Measurements from ENCODE around the gene ATP8A1. TPM values are rescaled to one million over a fixed set of nuclear protein-coding genes. Genes with fewer than 3 reads are reported as not detected.

ATP8A1 gene
- total RNA-seq, 1 experiment from 2014 or later: 0.80 TPM

- TF ChIP-seq TCF7L2 (IDR thresholded peaks at IDR 0.05; ENCODE audit: low read depth, low read length): no peak
- TF ChIP-seq SIN3A (IDR thresholded peaks at IDR 0.05; ENCODE audit: borderline replicate concordance, insufficient read depth, low read depth, low read length): no peak
- no peak for TF ChIP-seq POLR2AphosphoS5 (IDR thresholded peaks at IDR 0.05; ENCODE audit: low read depth, low read length)
- TF ChIP-seq CTCF (IDR thresholded peaks at IDR 0.05): no peak
- TF ChIP-seq REST (IDR thresholded peaks at IDR 0.05; ENCODE audit: insufficient read depth in 1 of 2, low read depth in 2 of 2, low read length in 1 of 2): no peak
- intact Hi-C loops (cut with micrococcal nuclease; ENCODE audit: unreplicated experiment): no loop called here
- H3K36me3 ChIP-seq (ENCODE audit: control insufficient read depth, insufficient read depth, low read length): no peaks in the 10 kb centered on the region
These were observed 78.7 kb downstream of the ATP8A1 start for GRCh38 chr4:42578187-42578586.

GRCh38 chr4:42574870-42575430 lies 82.0 kb downstream of the ATP8A1 start:
- no peaks in the 10 kb centered on the region for H3K36me3 ChIP-seq (ENCODE audit: control insufficient read depth, insufficient read depth, low read length)
- intact Hi-C loops (cut with micrococcal nuclease; ENCODE audit: unreplicated experiment): no loop called here
- CTCF ChIA-PET: interaction anchor here (0.5 kb wide), 1 partner anchor 409 kb away, joined by 3 read pairs; no protein-coding TSS in a partner anchor

More at GRCh38 chr4:42578187-42578586, 78.7 kb downstream of the ATP8A1 start:
- Histone ChIP-seq H3K9me3 (ENCODE audit: control insufficient read depth, insufficient read depth, low read depth, low read length) (no peaks in the 10 kb centered on the region), H3K4me1 (ENCODE audit: control insufficient read depth, insufficient read depth, low read length) (no peaks in the 10 kb centered on the region), H3K27me3 (ENCODE audit: control insufficient read depth, insufficient read depth, low read length) (no peaks in the 10 kb centered on the region), H3K4me3 (ENCODE audit: low read depth in 2 of 2, low read length in 2 of 2) (no peak overlapping the region), H3K27ac (ENCODE audit: low read length) (no peak overlapping the region)
- CTCF ChIA-PET: no interaction called here
- POLR2A ChIA-PET: no interaction called here
- ATAC-seq (no peak), DNase-seq (ENCODE audit: low read depth, low spot score) (no peak)
- no TSS peak for BruUV-seq (replicated peaks)
- in situ Hi-C loops (cut with HindIII; ENCODE audit: low pct_unique_long_range_greater_than_20kb, low sequenced_read_pairs): no loop called here

More at GRCh38 chr4:42574870-42575430, 82.0 kb downstream of the ATP8A1 start:
- no peak for DNase-seq (ENCODE audit: low read depth, low spot score)
- POLR2A ChIA-PET: no interaction called here
- TF ChIP-seq TCF7L2 (IDR thresholded peaks at IDR 0.05; ENCODE audit: low read depth, low read length) (no peak), SIN3A (IDR thresholded peaks at IDR 0.05; ENCODE audit: borderline replicate concordance, insufficient read depth, low read depth, low read length) (no peak), POLR2AphosphoS5 (IDR thresholded peaks at IDR 0.05; ENCODE audit: low read depth, low read length) (no peak), CTCF (IDR thresholded peaks at IDR 0.05) (no peak), REST (IDR thresholded peaks at IDR 0.05; ENCODE audit: insufficient read depth in 1 of 2, low read depth in 2 of 2, low read length in 1 of 2) (no peak)
- Histone ChIP-seq H3K4me1 (ENCODE audit: control insufficient read depth, insufficient read depth, low read length) (no peaks in the 10 kb centered on the region), H3K4me3 (ENCODE audit: low read depth in 2 of 2, low read length in 2 of 2) (no peak overlapping the region), H3K27ac (ENCODE audit: low read length) (no peak overlapping the region), H3K9me3 (ENCODE audit: control insufficient read depth, insufficient read depth, low read depth, low read length) (no peaks in the 10 kb centered on the region), H3K27me3 (ENCODE audit: control insufficient read depth, insufficient read depth, low read length) (no peaks in the 10 kb centered on the region)
- ATAC-seq: no peak
- no TSS peak for BruUV-seq (replicated peaks)
- in situ Hi-C loops (cut with HindIII; ENCODE audit: low pct_unique_long_range_greater_than_20kb, low sequenced_read_pairs): no loop called here
